GM19238 (cell line): ENCODE measurements around the gene PSKH1.
A peak's percentile ranks its signal among the peaks of the same experiment; 100 is the strongest.
"Not testable (repeated sequence)": the region's sequence is repeated elsewhere in the genome, so short reads cannot be mapped to it uniquely, and the experiment has no call there.

ENCODE experiments used
- DNase-seq: peaks from one replicate; pipeline ENCODE4 v3.0.0; 2011; ENCODE audit warnings: low spot score; ENCODE audit not compliant: insufficient read length

The PSKH1 gene

GRCh38 chr16:67959536-67960329 is 66.7 kb downstream of the PSKH1 start:
- no peak for DNase-seq

- no peak for DNase-seq
These were observed 68.5 kb downstream of the PSKH1 start for GRCh38 chr16:67961551-67961957.

GRCh38 chr16:67962135-67962534 is 69.1 kb downstream of the PSKH1 start:
- DNase-seq = no peak

- no peak for DNase-seq
These were observed 70.2 kb downstream of the PSKH1 start for GRCh38 chr16:67963292-67963661.

- DNase-seq = no peak
These were observed 70.7 kb downstream of the PSKH1 start for GRCh38 chr16:67963662-67964321.

GRCh38 chr16:67964477-67965131 is 71.5 kb downstream of the PSKH1 start:
- DNase-seq = no peak

- DNase-seq = no peak
These were observed 72.9 kb downstream of the PSKH1 start for GRCh38 chr16:67965668-67966548.

- no peak for DNase-seq
These were observed 73.6 kb downstream of the PSKH1 start for GRCh38 chr16:67966549-67967182.

- peak; percentile 36 for DNase-seq
These were observed 74.3 kb downstream of the PSKH1 start for GRCh38 chr16:67967183-67967957.

GRCh38 chr16:67967958-67968399 is 74.9 kb downstream of the PSKH1 start:
- peak; percentile 58 for DNase-seq

GRCh38 chr16:67968400-67969253 is 75.6 kb downstream of the PSKH1 start, which contains the start of gene SLC12A4:
SLC12A4 (minus strand) TSS chr16:67968637; CDS start chr16:67968553, 84 bp downstream.
- peak; percentile 98 for DNase-seq

- peak; percentile 35 for DNase-seq
These were observed 76.4 kb downstream of the PSKH1 start for GRCh38 chr16:67969254-67970039.

- no peak for DNase-seq
These were observed 78.1 kb downstream of the PSKH1 start for GRCh38 chr16:67971111-67971510.

GRCh38 chr16:67972285-67972684 is 79.2 kb downstream of the PSKH1 start:
- DNase-seq = not testable (repeated sequence)

GRCh38 chr16:67975321-67976105 is 82.5 kb downstream of the PSKH1 start:
- DNase-seq = no peak

GRCh38 chr16:67976205-67976604 is 83.2 kb downstream of the PSKH1 start:
- no peak for DNase-seq

- DNase-seq = no peak
These were observed 84.0 kb downstream of the PSKH1 start for GRCh38 chr16:67977005-67977404.
